Breast epithelium (tissue), 4 donors: ENCODE data around the gene LRRC8A. TPM values are rescaled to one million over a fixed set of nuclear protein-coding genes. Genes with fewer than 3 reads are reported as not detected.
A peak's percentile ranks its signal among the peaks of the same experiment; 100 is the strongest.

Source experiments
- DNase-seq, 2 donors: peaks; one replicate each; pipeline ENCODE4 v3.0.0-alpha.2; 2019; ENCODE audit warnings: low spot score in 2 of 2
- H3K27ac ChIP-seq, 2 donors: fragments of 200-600 bp; sonication (generic) in 1 of 2; one replicate each; pipeline ENCODE4 v1.5.1; 2016 to 2019; ENCODE audit warnings: mild to moderate bottlenecking in 1 of 2
- H3K27me3 ChIP-seq, 2 donors: fragments of 200-600 bp; sonication (generic) in 1 of 2; one replicate each; pipeline versions ENCODE4 v1.5.1 to v1.6.0; 2017 to 2019; ENCODE audit warnings: control low read depth in 1 of 2, mild to moderate bottlenecking in 1 of 2
- H3K36me3 ChIP-seq: fragments of 200-600 bp; one replicate; pipeline ENCODE4 v1.5.1; 2019
- H3K4me1 ChIP-seq, 2 donors: fragments of 200-600 bp; sonication (generic); one replicate each; pipeline ENCODE4 v1.5.1; 2016 to 2019; ENCODE audit warnings: control low read depth in 1 of 2
- H3K4me3 ChIP-seq, 3 donors: fragments of 200-600 bp; sonication (generic); 1 replicate in 2 of 3; 2 replicates in 1 of 3; pipeline ENCODE4 v1.5.1; 2016 to 2019; ENCODE audit warnings: mild to moderate bottlenecking in 3 of 3, moderate library complexity in 2 of 3
- H3K9me3 ChIP-seq, 2 donors: fragments of 200-600 bp; sonication (generic) in 1 of 2; one replicate each; pipeline ENCODE4 v1.5.1; 2016 to 2019; ENCODE audit warnings: control low read depth in 1 of 2
- POLR2A ChIP-seq: fragments of 450-650 bp; IDR thresholded peaks from one replicate; pipeline ENCODE4 v1.6.1; 2016; ENCODE audit warnings: antibody characterized with exemption, mild to moderate bottlenecking, moderate library complexity
- POLR2AphosphoS5 ChIP-seq, 3 donors: sonication (generic); formaldehyde crosslinking; IDR thresholded peaks; one replicate each; pipeline ENCODE4 v1.6.1; 2017; ENCODE audit warnings: antibody characterized with exemption in 3 of 3
- intact Hi-C: fragments of 100-400 bp; cut with DNase I; formaldehyde crosslinking; loops from one replicate; pipeline ENCODE4 v1.15.1; 2023; ENCODE audit warnings: low total_unique reads
- total RNA-seq, 3 donors: library from RNA; depleted of rRNA; stranded (reverse); fragments of >200 nt; gene quantifications; one replicate each; pipeline ENCODE4 v1.1.0, GENCODE V29; 2016
- TF ChIP-seq, protein P1 (sequence below), 3 donors: fragments of 450-650 bp; IDR thresholded peaks; one replicate each; pipeline ENCODE4 v1.5.1; 2016 to 2017; ENCODE audit warnings: antibody characterized with exemption in 3 of 3, mild to moderate bottlenecking in 3 of 3, moderate library complexity in 3 of 3

LRRC8A gene
- total RNA-seq, 3 donors from 2014 or later: 26.1 to 52.7 (median 40.6) TPM

DNA sequence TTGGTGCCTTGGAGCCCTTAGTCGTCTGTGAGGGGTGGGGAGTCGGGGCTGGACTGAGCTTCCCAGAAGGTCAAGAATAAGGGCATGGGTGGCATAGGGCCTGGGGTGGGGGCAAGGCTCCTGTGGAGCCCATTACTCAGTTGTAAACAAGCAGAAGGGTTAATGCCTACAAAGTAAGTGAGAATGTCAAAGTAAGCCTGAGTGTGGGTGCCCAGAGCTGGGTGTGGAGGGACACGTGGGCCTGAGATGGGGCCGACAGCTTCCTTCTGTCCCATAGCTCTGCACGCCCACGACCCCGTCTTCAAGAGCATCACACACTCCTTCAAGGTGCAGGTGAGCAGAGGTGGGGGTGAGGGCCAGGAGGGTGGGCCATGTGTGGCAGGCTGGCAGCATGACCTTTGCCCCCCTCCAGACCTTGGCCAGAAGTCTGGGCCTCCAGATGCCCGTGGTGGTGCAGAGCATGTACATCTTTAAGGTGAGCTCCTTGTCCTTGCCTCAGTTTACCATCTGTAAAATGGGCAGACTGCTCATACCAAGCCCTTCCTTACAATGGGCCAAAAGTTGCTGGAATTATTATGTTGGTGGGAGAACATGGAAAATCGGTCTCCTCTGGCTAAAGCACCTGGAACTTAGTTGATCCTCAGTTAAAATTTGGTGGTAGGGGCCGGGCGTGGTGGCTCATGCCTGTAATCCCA is 54.4 kb downstream of the LRRC8A start:
- no peaks in the 10 kb centered on the region for H3K9me3 ChIP-seq
- no peak for DNase-seq
- intact Hi-C loops: no loop called here
- H3K36me3 ChIP-seq: no peaks in the 10 kb centered on the region
- no peaks in the 10 kb centered on the region for H3K27me3 ChIP-seq
- TF ChIP-seq POLR2A (no peak), POLR2AphosphoS5 (IDR thresholded peaks at IDR 0.05) (no peak)
- TF ChIP-seq, protein P1, sequence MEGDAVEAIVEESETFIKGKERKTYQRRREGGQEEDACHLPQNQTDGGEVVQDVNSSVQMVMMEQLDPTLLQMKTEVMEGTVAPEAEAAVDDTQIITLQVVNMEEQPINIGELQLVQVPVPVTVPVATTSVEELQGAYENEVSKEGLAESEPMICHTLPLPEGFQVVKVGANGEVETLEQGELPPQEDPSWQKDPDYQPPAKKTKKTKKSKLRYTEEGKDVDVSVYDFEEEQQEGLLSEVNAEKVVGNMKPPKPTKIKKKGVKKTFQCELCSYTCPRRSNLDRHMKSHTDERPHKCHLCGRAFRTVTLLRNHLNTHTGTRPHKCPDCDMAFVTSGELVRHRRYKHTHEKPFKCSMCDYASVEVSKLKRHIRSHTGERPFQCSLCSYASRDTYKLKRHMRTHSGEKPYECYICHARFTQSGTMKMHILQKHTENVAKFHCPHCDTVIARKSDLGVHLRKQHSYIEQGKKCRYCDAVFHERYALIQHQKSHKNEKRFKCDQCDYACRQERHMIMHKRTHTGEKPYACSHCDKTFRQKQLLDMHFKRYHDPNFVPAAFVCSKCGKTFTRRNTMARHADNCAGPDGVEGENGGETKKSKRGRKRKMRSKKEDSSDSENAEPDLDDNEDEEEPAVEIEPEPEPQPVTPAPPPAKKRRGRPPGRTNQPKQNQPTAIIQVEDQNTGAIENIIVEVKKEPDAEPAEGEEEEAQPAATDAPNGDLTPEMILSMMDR (IDR thresholded peaks at IDR 0.05): no peak
- H3K27ac ChIP-seq: no peak overlapping the region
- H3K4me1 ChIP-seq: no peaks in the 10 kb centered on the region
- no peak overlapping the region for H3K4me3 ChIP-seq

DNA sequence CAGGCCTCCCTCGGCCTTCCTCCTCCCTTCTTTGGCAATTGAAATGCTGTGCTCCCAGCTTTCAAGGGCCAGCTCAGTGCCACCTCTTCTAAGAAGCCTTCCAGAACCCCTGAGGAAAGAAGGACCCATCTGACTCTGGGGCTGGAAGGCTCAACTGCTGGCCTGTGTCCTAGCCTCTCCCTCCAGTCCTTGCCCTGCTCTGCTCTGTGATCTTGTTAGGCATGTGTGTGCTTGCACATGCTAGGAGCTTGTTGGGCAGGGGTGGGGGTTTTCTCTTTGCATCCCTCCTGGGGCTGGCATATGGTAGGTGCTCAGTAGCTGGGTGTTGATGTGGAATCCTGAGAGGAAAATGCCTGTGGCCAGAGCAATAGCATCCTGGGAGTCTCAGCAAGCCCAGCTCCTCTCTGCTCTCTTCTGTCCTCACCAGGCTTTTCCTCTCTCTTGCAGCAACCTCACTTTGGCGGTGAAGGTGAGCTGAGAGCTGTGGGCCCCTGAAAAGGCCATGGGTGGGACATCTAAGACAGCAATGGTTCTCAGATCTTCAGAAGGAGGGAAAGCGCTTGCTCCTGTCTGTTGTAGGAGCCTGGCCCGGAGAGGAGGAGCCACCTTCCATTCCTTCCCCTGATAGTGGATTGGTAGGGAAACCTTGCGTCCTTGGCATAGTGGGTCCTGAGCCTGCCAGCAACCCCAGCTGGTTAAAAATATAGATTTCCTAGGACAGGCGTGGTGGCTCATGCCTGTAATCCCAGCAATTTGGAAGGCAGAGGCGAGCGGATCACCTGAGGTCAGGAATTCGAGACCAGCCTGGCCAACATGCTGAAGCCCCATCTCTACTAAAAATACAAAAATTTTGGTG is 55.6 kb downstream of the LRRC8A start:
- Histone ChIP-seq H3K4me1 (no peaks in the 10 kb centered on the region), H3K36me3 (no peaks in the 10 kb centered on the region), H3K9me3 (no peaks in the 10 kb centered on the region), H3K27ac (no peak overlapping the region), H3K27me3 (no peaks in the 10 kb centered on the region), H3K4me3 (no peak overlapping the region)
- intact Hi-C loops: no loop called here
- TF ChIP-seq POLR2AphosphoS5 (IDR thresholded peaks at IDR 0.05) (no peak), POLR2A (no peak)
- TF ChIP-seq, protein P1 (IDR thresholded peaks at IDR 0.05): no peak
- no peak for DNase-seq

DNA sequence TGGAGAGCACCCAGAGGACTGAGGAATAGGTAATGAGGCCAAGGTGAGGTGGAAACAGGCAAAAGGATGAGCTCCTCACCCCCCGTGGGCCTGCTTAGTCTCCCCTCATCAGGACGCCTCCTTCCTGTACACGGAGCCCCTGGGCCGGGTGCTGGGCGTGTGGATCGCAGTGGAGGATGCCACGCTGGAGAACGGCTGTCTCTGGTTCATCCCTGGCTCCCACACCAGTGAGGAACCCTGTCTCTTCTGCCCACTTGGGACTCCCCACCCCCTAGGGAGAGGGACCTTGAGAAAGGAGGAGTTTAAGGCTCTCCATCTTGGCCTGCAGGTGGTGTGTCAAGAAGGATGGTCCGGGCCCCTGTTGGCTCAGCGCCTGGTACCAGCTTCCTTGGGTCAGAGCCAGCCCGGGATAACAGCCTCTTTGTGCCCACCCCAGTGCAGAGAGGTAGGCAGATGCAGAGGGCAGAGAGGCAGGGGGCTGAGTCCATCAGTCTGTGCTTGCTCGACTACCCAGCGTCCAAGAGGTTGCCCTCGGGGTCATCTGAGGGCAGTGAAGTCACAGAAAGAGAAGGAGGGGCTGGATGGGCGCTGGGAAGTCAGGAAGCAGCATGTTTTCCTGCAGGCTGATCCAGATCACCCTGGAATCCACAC is 58.5 kb downstream of the LRRC8A start:
- intact Hi-C loops: loop anchor here (5.0 kb wide), 1 partner anchor 582 kb away; no protein-coding TSS in a partner anchor
- TF ChIP-seq, protein P1 (IDR thresholded peaks at IDR 0.05): no peak
- no peak for TF ChIP-seq POLR2A
- no peak for TF ChIP-seq POLR2AphosphoS5 (IDR thresholded peaks at IDR 0.05)
- DNase-seq: no peak

DNA sequence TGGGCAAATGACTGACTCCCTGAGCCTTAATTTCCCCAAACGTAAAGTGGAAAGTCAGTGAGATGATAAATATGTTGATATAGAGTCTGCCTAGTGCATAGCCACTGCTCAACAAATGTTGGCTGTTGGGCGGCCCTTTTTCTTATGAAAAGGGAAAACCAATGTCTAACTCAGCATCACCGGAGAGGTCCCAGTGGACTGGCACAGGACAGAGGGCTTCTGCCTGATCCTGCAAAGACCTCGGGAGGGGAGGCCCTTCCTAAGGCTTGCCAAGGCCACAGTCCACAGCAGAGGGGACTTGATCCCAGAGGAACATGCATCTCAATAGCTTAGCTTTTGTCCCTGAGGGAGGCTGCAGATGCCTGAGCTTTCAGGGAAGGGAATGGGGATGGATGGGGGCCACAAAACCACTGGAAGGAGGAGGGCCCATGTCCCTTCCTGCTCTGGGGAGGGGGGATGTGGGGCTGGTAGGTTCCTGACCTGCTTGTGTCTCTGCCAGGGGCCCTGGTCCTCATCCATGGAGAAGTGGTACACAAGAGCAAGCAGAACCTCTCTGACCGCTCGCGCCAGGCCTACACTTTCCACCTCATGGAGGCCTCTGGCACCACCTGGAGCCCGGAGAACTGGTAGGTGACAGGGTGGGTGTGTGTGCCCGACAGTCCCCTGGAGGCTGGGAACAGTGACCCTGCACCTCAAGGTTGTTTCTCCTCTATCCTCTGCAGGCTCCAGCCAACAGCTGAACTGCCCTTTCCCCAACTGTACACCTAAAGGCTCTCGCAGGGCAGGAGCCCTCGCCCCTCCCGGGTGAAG is 59.2 kb downstream of the LRRC8A start:
- Histone ChIP-seq H3K27me3 (no peaks in the 10 kb centered on the region), H3K4me1 (no peaks in the 10 kb centered on the region), H3K27ac (peak overlapping the region; percentile 48 to 58), H3K4me3 (no peak overlapping the region), H3K36me3 (no peaks in the 10 kb centered on the region), H3K9me3 (no peaks in the 10 kb centered on the region)
- intact Hi-C loops: loop anchor here (5.0 kb wide), 1 partner anchor 581 kb away; no protein-coding TSS in a partner anchor
- TF ChIP-seq POLR2AphosphoS5 (IDR thresholded peaks at IDR 0.05) (no peak), POLR2A (no peak)
- TF ChIP-seq, protein P1 (IDR thresholded peaks at IDR 0.05): no peak
- DNase-seq: no peak

More for the DNA sequence above, 58.5 kb downstream of the LRRC8A start:
- H3K36me3 ChIP-seq: no peaks in the 10 kb centered on the region
- no peak overlapping the region for H3K4me3 ChIP-seq
- no peaks in the 10 kb centered on the region for H3K27me3 ChIP-seq
- H3K27ac ChIP-seq: peak overlapping the region; percentile 48 to 58
- H3K9me3 ChIP-seq: no peaks in the 10 kb centered on the region
- no peaks in the 10 kb centered on the region for H3K4me1 ChIP-seq
